Osteocyte (in vitro differentiated cells): ENCODE results near the gene ZHX3. TPM values are rescaled to one million over a fixed set of nuclear protein-coding genes. Genes with fewer than 3 reads are reported as not detected.

Experiments
- DNase-seq: peaks from one replicate; pipeline ENCODE4 v3.0.0; 2021; ENCODE audit warnings: mixed read lengths; ENCODE audit not compliant: unreplicated experiment; ENCODE audit errors: extremely low spot score
- H3K27ac Mint-ChIP-seq: one replicate; pipeline ENCODE4 v1.8.0; 2021; ENCODE audit warnings: mild to moderate bottlenecking, mixed read lengths; ENCODE audit not compliant: unreplicated experiment
- H3K27me3 Mint-ChIP-seq: one replicate; pipeline ENCODE4 v1.8.0; 2021; ENCODE audit warnings: mixed read lengths; ENCODE audit not compliant: unreplicated experiment
- H3K36me3 Mint-ChIP-seq: one replicate; pipeline ENCODE4 v1.8.0; 2021; ENCODE audit warnings: mixed read lengths; ENCODE audit not compliant: unreplicated experiment
- H3K4me1 Mint-ChIP-seq: one replicate; pipeline ENCODE4 v1.8.0; 2021; ENCODE audit warnings: mixed read lengths; ENCODE audit not compliant: unreplicated experiment
- H3K4me3 Mint-ChIP-seq: one replicate; pipeline ENCODE4 v1.8.0; 2021; ENCODE audit warnings: mild to moderate bottlenecking, moderate library complexity, mixed read lengths; ENCODE audit not compliant: unreplicated experiment
- H3K9me3 Mint-ChIP-seq: one replicate; pipeline ENCODE4 v1.8.0; 2021; ENCODE audit warnings: mixed read lengths; ENCODE audit not compliant: unreplicated experiment
- CTCF ChIP-seq: fragments of 200-600 bp; sonication (generic); IDR thresholded peaks from 2 replicates; pipeline ENCODE4 v1.5.0; 2021; ENCODE audit warnings: antibody characterized with exemption, mild to moderate bottlenecking, moderate library complexity
- total RNA-seq: library from RNA; stranded (reverse); gene quantifications from 2 replicates; pipeline ENCODE4 v1.2.1, GENCODE V29; 2021

Gene ZHX3
- total RNA-seq, 1 donor from 2014 or later, result 44.5 TPM

GRCh38 chr20:41361757-41362747, 44.5 kb upstream of the ZHX3 start:
- Mint-ChIP-seq H3K9me3 (no peaks in the 10 kb centered on the region), H3K36me3 (no peaks in the 10 kb centered on the region), H3K27ac (no peak overlapping the region), H3K4me3 (no peak overlapping the region), H3K4me1 (peaks cover 3% of the 10 kb centered on the region), H3K27me3 (peaks cover 9% of the 10 kb centered on the region)
- no peak for DNase-seq
- TF ChIP-seq CTCF, result no peak

- H3K4me3 Mint-ChIP-seq, result no peak overlapping the region
- H3K36me3 Mint-ChIP-seq, result no peaks in the 10 kb centered on the region
- DNase-seq, result no peak
- H3K9me3 Mint-ChIP-seq, result no peaks in the 10 kb centered on the region
- TF ChIP-seq CTCF, result no peak
- no peak overlapping the region for H3K27ac Mint-ChIP-seq
- peaks cover 7% of the 10 kb centered on the region for H3K27me3 Mint-ChIP-seq
- peaks cover 3% of the 10 kb centered on the region for H3K4me1 Mint-ChIP-seq
Observed at GRCh38 chr20:41360831-41361756, 43.6 kb upstream of the ZHX3 start.

GRCh38 chr20:41359541-41360011, 42.0 kb upstream of the ZHX3 start:
- TF ChIP-seq CTCF, result no peak
- no peak overlapping the region for H3K27ac Mint-ChIP-seq
- H3K36me3 Mint-ChIP-seq, result no peaks in the 10 kb centered on the region
- H3K4me1 Mint-ChIP-seq, result no peaks in the 10 kb centered on the region
- H3K4me3 Mint-ChIP-seq, result no peak overlapping the region
- no peaks in the 10 kb centered on the region for H3K27me3 Mint-ChIP-seq
- no peaks in the 10 kb centered on the region for H3K9me3 Mint-ChIP-seq
- DNase-seq, result no peak

GRCh38 chr20:41358717-41359116, 41.2 kb upstream of the ZHX3 start:
- H3K9me3 Mint-ChIP-seq, result no peaks in the 10 kb centered on the region
- H3K4me1 Mint-ChIP-seq, result no peaks in the 10 kb centered on the region
- no peak overlapping the region for H3K4me3 Mint-ChIP-seq
- no peak for DNase-seq
- H3K27me3 Mint-ChIP-seq, result no peaks in the 10 kb centered on the region
- TF ChIP-seq CTCF, result no peak
- H3K36me3 Mint-ChIP-seq, result no peaks in the 10 kb centered on the region
- no peak overlapping the region for H3K27ac Mint-ChIP-seq
